ENCODE data around the gene TMED10.
"Not testable (repeated sequence)": the region's sequence is repeated elsewhere in the genome, so short reads cannot be mapped to it uniquely, and the experiment has no call there.

The TMED10 gene

DNA sequence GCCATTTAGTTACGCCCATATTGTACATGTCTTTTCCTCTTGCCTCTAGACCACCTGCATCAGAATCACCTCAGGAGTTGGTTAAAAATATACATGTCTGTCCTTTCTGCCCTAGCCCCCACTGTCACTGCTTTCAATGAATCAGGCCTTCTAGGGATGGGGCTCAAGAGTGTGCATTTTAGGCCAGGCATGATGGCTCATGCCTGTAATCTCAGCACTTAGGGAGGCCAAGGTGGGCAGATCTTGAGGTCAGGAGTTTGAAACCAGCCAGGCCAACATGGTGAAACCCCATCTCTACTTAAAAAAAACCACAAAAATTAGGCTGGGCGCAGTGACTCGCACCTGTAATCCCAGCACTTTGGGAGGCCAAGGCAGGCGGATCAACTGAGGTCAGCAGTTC lies 13.6 kb upstream of the TMED10 start:
- DNase-seq, result no peak

DNA sequence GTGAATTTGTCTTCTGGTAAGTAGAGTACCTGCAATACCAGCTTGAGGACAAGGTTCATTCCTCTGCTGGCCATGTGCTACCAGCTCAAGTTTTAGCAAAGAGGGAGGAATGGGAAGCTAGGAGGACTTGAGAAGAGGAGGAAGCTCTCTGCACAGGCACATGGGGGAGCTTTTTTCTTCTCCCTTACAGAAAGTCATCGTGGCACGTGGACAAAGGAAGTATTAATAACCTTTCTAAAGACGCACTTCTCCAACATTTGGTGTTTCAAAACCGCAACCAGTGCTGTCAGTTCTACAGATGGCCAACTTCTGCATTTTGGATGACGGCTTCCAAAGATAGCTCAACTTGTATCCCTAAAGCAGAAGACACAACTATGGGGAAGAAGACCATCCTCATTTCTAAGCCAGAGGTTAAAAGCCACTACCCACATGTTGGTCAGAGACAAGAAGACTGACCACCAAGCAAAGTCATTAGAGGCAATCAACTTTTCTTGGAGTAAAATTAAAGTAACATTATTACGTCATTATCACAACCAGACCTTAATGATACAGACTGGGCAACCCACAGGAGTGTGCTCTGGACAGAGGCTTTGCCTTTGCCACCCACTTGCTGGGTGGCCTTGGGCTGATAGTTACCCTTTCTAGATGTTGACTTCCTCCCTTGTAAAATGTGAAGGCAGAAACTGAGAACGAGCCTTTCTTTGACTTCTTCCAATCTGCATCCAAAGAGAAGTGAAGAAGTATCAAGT lies 12.3 kb upstream of the TMED10 start:
- DNase-seq, result no peak

DNA sequence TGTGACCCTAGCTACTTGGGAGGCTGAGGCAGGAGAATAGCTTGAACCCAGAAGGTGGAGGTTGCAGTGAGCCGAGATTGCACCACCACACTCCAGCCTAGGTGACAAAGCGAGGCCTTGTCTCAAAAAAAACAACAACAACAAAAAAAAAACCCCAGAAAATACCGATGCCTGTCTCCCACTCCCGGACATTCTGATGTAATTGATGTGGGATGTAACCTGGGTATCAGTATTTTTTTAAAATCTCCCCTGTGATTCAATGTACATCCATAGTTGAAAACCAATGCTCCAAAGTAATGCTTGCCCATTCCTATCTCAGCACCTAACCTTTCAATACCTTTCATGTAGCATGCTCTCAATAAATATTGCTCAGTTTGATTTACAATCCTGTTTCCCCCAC lies 11.7 kb upstream of the TMED10 start:
- no peak for DNase-seq

DNA sequence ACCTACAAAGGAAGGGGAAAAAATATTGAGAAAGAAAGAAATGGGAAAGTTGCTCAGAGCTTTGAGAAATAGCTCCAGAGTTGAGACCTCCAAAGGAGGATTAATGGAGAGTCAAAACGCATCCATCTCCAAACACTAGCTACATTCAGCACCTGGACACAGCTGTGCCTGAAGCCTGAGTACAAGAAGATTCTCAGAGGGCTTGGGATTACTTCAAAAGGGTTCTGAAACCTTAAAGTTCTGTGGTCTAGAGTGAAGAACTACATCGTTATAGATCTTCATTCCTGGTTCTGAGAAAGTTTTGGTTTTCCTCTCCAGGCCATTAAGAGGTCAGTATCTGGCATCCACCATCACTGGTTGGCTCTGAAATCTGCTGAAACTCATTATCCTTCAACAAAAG lies 10.5 kb upstream of the TMED10 start:
- no peak for DNase-seq

DNA sequence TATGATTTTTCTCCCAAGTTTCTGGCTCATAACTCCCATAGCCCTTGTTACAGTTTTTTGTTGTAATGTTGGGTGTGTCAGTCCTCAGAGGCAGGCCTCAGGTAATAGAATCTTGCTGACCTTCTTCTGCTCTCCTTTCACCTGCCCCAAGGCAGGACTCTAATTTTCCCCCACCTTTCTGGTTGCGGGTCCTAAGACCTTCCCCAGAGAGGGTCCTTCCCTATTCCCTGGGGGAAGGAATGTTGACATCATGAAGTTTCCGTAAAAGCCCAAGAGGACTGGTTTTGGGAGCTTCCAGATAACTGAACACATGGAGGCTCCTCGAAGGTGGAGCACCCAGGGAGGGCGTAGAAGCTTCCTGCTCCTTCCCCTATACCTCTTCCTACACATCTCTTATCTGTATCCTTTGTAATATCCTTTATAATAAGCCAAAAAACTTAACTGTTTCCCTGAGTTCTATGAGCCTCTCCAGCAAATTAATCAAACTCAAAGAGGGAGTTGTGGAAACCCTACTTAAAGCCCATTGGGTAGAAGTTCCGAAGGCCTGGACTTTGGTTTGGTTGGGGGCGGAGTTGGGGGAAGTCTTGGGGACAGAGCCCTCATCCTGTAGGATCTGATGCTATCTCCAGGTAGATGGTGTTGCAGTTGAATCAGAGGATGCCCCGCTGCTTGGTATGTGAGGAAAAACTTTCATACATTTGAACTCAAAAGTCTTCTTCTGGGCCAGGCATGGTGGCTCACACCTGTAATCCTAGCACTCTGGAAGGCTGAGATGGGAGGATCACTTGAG lies 9.0 kb upstream of the TMED10 start:
- DNase-seq, result no peak

DNA sequence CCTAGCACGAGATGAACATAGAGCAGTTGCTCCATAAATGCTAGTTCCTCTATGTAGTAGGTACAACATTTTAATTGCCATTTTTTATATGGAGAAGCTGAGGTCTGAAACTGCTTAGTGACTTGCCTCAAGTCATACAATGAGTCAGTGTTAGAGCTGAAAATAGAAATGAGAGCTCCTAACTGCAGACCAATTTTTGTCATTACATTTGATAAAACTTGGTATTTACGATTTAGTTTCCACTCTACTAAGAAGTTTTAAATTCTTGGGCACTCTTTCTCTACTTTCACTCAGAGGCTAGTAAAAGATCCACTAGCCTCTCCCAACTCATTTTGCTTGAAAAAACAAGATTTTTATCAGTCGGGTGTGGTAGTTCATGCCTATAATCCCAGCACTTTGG lies 8.1 kb upstream of the TMED10 start:
- no peak for DNase-seq

DNA sequence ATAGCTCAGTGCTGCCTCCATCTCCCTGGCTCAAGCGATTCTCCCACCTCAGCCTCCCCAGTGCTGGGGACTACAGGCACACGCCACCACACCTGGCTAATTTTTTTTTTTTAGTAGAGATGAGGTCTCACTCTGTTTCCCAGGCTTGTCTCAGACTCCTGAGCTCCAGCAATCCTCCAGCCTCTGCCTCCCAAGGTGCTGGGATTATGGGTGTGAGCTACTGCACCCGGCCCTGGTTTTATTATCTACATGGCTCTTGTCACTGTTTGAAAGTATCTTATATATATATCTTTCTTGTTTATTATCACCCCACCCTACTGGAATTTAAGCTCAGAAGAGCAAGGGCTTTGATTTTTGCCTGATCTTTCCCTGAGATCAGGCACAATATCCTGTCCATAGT lies 7.6 kb upstream of the TMED10 start:
- DNase-seq, result no peak

DNA sequence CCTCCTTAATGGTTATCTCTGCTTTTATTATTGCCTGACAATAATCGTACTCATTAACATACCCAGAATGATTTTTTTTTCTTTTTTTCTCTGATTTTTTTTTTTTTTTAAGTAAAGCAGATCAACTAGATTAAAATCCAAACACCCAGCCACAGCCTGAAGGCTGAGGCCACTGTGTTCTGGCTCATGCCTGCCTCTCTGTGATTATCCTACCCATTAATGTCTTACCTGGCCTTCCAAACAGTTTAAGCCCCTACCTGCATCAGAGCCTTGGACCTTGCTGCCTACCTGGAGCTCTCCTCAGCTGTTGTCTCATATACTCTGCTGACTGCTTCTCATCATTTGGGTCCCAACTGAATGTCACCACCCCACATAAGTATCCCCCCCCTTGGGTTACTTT lies 6.8 kb upstream of the TMED10 start:
- DNase-seq, result no peak

DNA sequence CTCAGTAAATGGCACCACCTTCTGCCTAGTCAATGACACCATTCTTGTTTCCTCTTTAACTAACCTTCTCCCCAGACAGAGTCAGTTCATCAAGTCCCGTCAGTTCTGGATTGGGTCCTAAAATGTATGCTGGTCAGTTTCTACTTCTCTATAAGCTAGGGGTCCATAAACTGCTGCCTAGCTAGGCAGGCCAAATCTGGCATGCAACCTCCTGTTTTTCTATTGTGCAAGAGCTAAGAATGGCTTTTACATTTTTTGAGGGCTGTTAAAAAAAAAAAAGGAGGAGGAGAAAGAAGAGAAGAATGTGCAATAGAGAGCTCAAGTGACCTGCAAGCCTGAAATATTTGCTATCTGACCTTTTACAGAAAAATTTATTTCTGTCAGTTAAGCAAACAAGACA lies 6.4 kb upstream of the TMED10 start:
- DNase-seq, result peak; percentile 4

DNA sequence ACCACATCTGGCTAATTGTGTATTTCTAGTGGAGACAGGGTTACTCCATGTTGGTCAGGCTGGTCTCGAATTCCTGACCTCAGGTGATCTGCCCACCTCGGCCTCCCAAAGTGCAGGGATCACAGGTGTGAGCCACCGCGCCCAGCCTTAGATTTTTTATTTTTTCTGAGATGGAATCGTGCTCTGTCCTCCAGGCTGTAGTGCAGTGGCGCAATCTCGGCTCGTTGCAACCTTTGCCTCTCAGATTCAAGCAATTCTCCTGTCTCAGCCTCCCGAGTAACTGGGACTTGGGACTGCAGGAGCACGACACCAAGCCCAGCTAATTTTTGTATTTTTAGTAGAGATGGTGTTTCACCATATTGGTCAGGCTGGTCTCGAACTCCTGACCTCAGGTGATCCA lies 5.8 kb upstream of the TMED10 start:
- not testable (repeated sequence) for DNase-seq

DNA sequence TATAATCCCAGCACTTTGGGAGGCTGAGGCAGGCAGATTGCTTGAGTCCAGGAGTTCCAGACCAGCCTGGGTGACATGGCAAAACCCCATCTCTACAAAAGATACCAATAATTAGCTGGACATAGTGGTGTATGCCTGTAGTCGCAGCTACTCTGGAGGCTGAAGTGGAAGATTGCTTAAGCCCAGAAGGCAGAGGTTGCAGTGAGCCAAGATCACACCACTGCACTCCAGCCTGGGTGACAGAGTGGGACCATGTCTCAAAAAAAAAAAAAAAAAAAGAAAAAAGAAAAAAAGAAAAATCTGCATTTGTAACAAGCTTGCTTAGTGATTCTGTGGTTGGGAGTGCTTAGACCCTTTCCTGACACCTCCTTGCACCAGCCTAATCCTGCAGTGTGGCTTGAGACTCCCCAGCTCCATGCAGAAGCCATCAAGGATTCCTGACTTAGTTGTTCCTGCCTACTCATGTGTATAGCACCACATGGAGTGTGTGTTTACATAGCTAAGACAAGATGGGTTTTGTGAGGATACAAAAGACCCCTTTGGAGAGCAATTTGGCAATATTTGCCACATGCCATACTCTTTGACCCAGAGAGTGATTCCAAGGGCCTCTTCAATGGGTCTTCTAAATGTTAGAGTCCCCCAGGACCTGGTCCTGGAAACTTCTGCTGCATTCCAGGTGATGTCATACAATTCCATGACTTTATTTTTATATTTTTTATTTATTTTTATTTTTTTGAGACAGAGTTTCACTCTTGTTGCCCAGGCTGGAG lies 5.1 kb upstream of the TMED10 start:
- DNase-seq, result peak; percentile 61

DNA sequence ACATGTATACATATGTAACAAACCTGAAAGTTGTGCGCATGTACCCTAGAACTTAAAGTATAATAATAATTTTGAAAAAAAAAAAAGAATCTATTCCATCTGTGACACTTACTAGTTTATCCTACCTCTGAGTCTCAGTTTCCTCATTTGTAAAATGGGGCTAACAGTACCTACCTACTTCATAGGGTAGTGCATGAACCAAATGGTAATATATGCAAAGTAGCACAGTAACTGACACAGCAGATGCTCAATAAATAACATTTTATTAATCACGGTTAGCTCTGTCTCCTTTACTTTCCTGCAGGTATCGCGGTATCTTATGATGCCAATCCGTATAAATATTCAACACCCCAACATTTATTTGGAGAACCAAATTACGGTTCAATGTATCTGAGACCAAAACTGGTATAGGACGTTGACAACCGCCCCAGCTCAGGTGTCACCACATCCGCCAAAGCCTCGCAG lies 703 bp downstream of the TMED10 start:
- DNase-seq, result no peak

DNA sequence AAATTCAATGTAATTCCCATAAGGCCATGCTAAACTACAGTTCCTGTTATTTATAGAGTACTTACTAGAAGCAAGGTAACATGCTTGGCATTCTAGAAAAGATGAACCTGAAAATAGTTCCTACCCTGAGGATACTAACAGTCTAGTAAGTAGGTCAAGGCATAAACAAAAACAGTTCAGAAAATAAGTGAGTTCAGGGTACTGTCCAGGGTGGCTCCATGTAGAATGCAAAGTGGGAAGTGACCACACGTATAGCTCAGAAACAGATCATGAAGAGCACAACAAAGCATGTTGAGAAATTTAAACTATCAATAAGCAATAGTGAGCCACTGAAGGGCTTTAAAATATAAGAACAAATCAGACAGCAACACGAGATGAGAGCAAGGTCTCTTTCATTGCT lies 2.3 kb downstream of the TMED10 start:
- DNase-seq, result no peak

DNA sequence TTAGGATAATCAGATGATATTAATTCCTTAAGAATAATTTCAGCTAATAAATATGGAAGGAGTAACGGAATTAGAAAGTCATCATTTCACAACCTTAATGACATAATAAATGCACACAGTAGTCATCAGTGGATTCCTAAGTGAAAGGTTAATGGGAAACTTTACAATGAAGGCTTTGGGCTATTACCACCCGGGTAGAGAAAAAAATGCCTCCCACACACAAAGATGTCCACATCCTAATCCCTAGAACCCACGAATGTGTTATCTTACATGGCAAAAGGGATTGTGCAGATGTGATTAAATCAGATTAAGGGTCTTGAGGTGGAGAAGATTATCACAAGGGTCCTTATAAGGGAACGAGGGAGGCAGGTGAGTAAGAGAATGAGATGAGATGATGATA lies 5.6 kb downstream of the TMED10 start:
- DNase-seq, result no peak

DNA sequence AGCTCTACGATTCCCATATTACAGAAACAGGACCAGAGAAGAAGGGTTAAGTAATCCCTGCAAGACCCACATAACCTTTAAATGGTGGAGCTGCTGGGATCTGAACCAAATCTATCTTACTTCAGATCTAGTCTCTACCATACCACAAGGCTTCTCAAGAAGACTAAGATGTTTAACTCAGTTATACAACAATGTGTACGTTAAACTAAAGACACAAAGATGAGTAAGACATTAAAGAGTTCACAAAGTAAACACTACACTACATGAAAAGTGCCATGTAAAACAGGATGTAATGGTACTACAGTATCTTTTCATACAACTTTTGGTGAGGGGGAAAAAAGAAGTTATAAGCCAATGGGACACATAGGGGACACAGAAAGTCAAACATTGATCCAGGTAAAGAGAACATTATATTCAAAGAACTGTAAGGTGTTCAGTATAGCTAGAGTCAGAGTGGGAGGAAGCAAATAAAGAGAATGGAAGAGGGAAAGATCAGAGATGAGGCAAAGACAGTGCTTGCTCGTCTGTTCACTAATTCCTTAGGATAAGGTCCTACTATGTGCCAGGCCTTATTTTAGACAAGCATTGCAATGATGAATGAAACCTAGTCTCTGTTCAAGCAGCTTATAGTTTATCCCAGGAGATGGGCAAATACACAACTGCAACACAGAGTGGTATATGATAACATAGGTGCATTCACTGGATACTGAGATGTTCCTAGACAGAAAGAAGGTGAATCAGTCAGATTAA lies 7.7 kb downstream of the TMED10 start:
- no peak for DNase-seq

DNA sequence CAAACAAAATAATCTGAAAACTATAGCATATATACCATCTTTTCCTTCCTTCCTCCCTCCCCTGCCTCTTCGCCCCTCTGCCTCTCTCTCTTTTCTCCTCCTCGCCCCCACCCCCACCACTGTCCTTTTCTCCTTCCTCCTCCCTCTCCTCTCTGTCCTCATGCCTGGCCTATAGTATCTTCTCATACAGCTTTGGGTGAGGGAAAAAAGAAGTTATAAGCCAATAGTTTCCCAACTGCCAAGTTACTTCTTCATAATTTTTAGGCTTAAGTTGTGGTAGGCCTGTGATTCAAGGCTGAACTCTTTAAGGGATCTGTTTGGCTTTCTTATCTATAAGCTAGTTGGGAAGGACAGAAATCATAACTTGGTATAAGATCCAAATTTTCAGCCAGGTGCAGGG lies 9.1 kb downstream of the TMED10 start:
- no peak for DNase-seq

DNA sequence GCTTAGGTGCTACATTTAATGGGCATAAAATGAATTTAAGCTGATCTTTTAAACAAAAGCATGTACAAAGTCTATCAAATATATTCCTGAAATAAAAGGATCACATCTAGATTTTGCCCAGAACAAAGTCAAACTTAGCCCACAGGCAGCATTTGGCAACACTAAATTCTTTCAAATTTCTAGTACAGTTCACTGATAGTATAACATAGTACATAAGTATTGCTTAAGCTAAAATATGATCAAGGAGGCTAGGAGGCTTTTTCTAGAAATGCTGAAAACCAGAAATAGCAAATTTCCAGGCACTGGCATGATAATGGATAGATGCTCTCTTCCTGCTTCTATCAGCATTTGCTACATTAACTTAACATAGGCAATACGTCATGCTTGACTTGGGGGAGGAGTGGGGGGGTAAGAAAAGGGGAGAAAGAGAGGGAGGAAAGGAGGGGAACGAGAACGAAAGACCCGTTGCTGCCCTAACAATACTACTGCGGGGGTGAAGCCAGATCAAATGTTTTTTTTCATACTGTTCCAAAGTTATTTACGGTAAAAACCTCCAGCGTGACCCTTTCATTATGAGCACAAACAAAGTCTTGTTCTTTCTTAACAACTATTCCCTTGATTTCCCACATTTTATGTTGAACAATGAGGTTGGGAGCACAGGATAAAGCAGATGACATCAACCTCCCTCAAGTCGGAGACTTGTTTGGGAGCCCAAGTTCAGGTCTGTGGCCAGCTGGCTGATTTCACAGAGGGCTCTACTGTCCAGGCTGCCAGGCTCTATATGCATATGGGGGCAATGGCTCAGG lies 10.6 kb downstream of the TMED10 start:
- peak; percentile 19 for DNase-seq

DNA sequence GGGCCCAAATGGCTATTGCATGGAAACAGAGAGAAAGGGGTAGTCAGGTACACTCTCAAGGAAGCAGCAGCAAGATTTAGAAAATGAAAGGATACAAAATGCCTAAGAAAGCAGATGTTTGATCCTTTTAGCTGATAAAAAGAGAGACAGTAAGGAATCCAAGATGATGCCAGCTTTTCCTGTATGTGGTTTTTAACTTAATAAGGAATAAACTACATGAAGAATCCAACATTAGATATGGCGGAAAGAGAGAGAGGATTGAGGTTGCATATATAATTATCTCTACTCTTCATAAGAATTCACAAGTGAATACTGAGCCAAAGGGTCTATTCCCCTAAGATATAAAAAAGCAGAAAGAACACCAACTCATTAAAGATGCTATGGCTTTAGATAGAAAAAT lies 11.6 kb downstream of the TMED10 start:
- DNase-seq, result no peak

DNA sequence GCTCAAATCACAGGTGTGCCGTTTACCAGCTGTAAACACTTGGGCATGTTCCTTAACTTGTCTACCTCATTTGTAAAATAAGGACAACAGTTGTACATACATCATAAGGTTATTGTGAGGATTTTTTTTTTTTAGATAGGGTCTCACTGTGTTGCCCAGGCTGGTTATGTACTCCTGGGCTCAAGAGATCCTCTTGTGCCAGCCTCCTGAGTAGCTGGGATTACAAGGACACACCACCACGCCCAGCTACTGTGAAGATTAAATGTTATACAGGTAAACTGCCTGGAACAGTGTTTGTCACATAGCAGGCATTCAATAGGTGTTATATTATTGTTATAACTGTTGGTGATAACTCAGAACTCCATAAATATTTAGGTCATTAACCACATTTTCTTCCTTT lies 12.7 kb downstream of the TMED10 start:
- no peak for DNase-seq

DNA sequence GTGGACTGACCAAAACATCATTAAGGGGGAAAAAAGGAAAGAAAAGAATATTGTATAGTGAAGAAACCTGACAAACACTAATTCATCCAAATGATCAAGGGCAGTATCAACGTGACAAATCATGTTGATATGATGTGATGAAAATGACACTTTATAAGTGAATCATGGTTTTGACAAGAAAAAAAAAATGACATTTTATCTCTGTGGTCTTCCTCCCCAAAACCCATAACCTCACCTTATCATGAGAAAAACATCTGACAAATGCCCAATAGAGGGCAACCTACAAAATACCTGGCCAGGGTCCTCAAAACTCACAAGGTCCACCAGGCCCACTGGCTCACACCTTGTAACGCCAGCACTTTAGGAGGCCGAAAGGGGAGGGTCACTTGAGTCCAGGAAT lies 13.8 kb downstream of the TMED10 start:
- no peak for DNase-seq

DNA sequence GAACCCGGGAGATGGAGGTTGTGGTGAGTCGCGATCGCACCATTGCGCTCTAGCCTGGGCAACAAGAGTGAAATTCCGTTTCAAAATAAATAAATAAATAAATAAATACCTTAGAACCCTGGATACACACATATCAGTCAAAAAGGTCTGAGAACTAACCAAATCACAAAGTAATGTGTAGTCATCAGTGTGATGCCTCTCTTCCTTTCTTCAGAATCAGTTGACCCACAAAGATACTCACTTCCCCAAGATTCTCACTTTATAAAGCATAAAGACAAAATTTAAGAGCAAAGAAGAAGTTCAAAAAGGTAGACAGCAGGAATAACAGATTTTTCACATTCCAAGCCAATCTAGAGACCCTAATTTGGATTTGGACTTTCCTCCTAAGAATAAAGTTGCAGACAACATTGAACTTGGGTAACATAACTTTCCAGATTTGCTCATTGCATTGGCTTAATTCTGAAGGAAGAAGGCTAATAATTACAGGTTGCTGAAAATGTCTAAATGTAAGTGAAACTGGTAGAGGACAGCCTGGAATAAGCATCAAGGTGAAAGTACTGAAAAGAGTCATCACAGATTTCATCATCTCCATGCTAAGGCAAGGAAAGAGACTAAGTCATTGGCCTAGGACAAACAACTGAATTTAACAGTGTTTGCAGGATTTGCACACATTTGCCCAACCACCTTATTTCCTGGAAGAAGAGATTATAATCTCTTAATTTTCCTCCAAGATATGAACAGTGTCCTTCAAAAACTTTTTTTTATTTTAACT lies 17.4 kb downstream of the TMED10 start:
- no peak for DNase-seq
